NT2/D1 (cell line): ENCODE results near the gene AFF1.

Source experiments
- SUZ12 ChIP-seq: IDR thresholded peaks from 2 replicates; pipeline ENCODE4 v1.6.1; 2011; ENCODE audit not compliant: insufficient read length, insufficient read depth; ENCODE audit errors: extremely low read depth
- ZNF274 ChIP-seq: IDR thresholded peaks from 2 replicates; pipeline ENCODE4 v1.6.1; 2011; ENCODE audit warnings: mild to moderate bottlenecking, low read depth, low read length

DNA sequence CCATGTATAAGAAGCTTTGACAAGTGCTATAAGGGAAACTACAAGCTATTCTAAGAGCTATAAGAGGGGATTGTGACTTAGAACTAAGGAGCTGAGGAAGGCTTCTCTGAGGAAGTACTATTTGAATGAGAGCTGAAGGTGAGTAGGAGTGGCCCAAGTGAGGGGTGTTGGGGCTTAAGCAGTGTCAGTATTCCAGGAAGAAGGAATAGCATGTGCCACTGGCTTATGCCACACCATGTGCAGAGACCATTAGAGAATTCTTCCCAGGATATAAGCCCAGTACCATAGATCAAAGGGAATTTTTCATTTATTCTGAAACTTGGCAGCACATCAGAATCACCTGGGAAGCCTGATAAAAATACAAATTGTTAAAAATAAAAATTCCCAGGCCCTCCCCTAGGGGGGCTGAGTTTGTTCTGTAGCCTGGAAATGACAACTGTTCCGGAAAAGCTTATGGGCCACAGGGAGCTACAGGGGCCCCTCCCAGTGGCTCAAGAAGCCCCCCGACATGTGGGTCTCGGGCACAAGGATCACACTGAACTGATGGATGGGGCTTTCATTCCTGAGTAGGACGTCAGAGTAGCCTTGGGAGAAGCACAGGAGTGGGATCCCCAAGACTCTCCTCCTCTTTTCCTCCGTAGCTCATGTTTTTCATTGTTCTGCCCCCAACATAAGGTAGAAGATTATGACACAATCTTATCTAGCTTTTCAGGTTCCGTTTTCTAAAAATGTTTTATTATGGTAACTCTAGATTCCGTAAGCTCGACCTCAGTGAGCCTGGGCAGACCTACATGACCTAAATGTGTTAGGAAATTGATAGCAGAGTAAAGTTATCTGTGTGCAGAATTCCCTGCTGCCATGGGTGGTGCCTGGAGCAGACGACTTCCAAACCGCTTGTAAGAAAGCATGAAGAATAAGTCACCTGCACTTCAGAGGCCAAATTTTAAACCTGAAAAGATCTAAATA, 119.3 kb downstream of the AFF1 start:
- no peak for TF ChIP-seq SUZ12
- TF ChIP-seq ZNF274: no peak
